ENCODE results near the gene GSK3A. TPM values are rescaled to one million over a fixed set of nuclear protein-coding genes. Genes with fewer than 3 reads are reported as not detected.

Gene GSK3A
- polyA plus RNA-seq, 5 donors = 52.9 to 77.6 (median 60.6) TPM

DNA sequence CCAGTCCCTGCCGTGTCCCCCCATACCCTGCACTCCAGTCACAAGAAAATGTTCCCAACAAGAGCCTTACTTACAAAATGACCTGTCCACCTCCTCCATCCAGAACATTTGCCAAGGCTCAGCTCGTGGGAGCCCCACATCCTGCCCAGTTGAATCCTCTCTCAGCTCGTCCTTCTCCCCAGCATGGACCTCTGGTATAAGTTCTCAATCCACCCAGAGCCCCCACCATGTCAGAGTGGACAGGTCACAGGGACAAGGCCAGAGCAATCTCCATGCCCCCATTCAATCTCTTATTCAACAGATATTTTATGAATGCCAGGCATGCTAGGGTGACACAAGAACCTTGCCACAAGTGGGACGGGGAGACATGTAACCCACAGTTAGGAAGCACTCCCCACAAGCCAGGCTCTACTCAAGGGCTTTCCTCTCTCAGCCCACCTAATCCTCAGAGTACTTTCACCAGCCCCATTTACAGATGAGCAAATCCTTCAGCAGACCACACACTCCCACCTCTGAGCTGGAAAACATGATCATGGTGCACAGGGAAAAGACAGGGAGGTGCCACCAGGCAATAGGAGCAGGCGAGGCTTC is 40.0 kb downstream of the GSK3A start:
- no peak for DNase-seq

DNA sequence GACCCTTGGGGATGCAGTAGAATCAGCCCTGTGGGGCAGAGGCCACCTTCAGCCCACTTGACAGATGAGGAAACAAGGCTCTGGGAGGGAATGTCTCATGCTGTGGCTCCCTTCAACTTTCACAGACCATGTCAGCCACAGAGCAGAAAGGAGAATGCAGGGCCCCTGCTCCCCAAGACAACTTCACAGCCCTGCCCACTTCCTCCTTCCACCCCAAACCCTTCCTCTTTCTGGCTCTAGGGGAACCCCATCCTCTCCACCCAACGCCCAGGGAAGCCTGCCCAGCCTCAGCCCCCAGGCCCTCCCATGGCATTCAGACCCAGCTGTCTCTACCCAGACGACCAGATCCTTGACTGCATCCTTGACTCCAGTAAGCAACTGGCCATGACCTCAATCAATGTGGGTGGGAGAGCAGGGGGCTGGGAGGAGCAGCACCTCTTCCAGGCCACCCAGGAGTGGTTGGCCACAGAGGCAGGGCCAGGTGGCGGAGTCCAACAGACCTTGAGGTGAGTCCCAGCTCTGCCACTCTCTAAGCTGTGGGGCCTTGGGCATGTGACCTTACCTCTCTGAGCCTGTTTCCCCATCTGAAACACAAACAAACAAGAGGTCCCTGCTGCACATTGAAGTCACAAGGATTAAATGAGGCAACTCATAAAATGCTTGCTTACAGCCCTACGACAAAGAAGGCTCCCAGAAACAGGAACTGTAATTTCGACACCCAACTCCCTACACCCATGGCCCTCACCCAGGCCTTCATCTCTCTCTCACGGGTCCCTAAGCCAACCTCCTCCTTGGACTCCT is 40.7 kb downstream of the GSK3A start:
- no peak for DNase-seq

DNA sequence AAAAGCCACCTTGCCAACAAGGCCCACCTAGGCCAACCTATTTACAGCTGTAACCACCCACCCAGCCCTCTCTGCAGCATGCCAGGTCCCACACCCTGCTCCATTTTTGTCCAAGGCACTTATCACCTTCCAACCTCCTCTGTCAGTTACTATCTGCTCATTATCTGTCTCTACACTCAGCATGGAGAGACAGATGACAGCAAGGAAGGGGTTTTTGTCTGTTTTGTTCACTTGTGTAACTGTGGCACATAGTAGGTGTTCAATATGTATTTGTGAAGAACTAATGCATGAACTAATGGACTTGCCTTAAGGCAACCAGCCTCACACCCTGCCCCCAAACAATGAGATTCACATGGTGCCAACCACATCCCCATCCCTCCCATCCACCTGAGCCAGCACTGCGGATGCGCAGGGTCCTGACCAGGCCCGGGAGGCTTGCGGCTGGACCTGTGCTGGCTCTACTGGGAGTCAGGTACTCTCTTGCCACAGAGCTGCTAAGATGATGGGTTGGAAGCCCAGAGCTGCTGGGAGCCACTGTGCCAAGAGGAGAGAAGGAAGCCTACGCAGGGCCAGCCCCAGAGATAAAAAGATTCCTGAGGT is 42.2 kb downstream of the GSK3A start:
- no peak for DNase-seq

GRCh38 chr19:42199440-42200115 is 42.8 kb downstream of the GSK3A start:
- DNase-seq = no peak

DNA sequence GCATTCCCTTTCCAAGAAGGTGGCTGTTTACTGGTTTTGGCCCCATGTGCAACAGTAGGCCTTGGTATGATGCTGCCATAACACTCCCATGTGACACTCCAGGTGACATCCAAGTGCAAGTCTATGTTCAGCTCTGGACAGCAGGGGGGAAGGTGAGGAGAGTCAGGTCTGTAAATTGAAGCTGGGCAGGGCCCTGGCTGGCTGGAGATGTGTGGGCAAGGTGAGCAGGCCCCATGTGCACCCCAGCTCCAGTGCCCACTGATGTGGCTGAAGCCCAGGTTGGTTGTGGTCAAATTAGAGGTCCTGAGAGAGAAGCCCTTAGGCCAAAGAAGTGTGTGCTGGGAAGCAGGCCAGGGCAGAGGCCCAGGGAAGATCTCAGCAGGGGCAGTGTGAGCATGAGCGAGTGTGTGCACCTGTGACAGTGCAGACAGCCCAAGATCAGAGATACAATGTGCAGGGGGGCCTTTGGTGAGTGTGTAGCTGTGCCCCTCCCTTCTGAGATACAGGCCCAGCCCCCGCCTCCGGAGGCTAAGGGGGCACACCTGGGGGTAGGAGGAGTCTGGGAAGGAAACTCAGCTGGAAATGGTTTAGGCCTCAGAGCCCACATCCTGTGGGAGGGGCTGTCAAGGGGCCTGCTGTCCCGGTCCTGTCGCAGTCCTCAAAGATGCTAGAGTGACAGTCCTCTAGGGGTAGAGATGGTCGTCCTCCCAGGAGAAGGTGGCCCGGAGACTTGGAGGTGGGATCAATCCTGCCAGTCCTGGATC is 43.5 kb downstream of the GSK3A start:
- DNase-seq = no peak

DNA sequence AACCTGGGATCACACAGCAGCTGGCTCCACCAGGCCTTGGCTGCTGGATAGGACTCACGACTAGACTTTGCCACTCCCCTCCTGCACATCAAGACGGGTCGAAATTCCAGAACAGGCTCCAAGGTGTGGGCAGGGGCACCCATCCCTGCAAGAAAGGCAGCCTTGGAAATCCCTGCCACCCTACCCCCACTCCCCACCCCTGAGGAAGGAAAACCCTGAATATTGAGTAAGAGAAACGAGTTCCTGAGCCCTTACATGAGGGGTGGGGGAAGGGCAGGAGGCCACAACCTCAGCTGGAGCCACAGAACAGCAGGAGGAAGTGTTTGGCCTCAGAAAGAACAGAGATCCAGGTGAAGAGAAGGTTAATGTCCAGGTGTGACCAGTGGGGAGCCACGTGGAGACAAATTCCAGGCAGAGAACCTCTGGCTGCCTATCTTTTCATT is 45.0 kb downstream of the GSK3A start:
- DNase-seq = no peak

- DNase-seq = no peak
These were observed 46.1 kb downstream of the GSK3A start for GRCh38 chr19:42196011-42197001.

- DNase-seq = no peak
These were observed 48.7 kb downstream of the GSK3A start for GRCh38 chr19:42193706-42194105.

DNA sequence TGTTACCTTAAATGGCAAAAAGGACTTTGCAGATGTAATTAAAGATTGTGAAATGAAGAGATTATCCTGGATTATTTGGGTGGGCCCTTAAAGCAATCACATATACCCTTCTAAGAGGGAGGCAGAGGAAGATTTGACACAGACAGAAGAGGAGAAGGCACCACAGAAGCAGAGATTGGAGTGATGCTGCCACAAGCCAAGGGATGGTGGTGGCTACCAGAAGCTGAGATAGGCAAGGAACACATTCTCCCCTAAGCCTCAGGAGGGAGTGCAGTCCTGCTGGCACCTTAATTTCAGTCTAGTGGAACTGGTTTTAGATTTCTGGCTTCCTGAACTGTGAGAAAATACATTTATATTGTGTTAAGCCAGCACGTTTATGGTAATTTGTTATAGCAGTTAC is 49.1 kb downstream of the GSK3A start:
- DNase-seq = no peak

GRCh38 chr19:42191855-42192254 is 50.5 kb downstream of the GSK3A start:
- no peak for DNase-seq

DNA sequence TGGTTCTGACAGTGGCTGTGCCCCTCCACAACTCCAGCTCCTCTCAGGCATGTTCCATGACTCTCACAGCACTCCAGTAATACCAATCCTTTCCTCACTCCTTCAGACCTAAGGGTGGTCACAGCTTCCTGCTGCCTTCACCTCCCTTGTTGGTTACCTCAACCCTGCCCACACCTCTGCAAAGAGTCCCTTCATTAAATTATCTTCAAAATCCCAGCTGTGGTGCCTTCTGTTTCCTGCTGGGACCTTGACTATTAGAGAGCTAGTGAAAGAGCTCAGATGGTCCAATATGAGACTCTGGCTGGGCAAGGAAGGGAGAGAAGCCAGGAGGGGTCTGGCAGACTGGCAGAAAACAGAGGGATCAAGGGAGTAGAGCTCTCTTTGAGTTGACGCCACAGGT is 51.1 kb downstream of the GSK3A start:
- DNase-seq = no peak

GRCh38 chr19:42189133-42189532 is 53.3 kb downstream of the GSK3A start:
- no peak for DNase-seq

DNA sequence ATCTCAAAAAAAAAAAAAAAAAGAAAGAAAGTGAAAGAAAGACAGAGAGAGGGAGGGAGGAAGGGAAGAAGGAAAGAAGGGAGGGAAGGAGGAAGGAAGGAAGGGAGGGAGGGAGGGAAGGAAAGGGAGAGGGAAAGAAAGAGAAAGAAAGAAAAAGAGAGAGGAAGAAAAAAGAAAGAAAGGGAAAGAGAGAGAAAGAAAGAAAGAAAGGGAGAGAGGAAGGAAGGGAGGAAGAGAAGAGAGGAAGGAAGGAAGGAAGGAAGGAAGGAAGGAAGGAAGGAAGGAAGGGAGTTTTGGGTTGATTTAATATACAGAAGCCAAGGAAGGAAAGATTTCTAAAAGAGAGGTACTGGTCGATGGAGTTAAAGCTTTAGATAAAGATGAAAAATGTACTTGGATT is 53.7 kb downstream of the GSK3A start:
- no peak for DNase-seq

DNA sequence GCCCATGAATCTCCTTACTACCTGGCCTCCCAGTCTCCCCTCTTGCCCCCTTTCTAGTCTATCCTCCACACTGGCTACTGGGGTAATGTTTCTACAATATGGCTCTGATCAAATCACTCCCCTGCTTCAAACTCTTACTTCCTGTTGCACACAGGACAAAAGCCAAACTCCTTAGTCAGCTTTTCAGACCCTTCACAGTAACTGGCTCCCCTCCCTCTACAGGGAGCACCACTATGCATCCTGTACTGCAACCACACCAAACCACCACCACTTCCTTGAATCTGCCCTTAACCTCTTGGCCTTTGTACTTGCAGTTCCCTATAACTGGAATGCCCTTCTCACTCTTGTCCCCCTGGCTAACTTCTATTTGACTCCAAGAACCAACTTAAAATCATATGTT is 57.1 kb downstream of the GSK3A start:
- DNase-seq = no peak

DNA sequence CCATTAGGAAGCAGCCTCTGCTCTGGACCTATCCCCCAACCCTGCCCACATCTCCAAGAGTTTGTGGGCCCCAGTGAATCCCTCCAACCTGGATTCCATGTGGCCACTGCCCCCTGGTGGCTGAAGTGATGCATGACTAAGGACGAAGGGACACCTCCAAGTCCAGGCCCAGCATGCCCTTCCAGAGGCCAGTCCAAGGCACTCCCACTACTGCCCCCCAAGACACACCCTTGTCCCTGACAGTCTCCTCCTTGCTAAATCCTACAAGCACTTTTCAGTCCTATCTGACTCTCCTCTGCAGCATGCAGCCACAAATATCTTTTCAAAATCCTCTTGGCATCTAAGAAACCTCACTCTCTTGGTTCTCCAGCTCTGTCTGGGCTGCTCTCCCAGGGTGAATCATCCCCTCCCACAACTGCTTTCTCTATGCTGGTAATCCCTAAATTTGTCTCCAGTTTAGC is 58.0 kb downstream of the GSK3A start:
- peak in 1 of 2 donors; percentile 32 for DNase-seq

Other genes starting within 250 kb of the GSK3A start
- under 1 TPM in 3 of 5 donors, not detected in 2; 0.19 to 0.38 (median 0.24) TPM for gene ATP1A3, start 248.4 kb downstream of the GSK3A start, polyA plus RNA-seq (ENCODE audit: insufficient read depth in 1 of 5, insufficient read length in 5 of 5, low replicate concordance in 1 of 5)
- 1 to 10 TPM; 3.8 to 8.0 (median 6.0) TPM for gene GRIK5, start 172.4 kb downstream of the GSK3A start, polyA plus RNA-seq (ENCODE audit: insufficient read depth in 1 of 5, insufficient read length in 5 of 5, low replicate concordance in 1 of 5)
- 10 to 100 TPM in 4 of 5 donors, 1 to 10 TPM in 1; 9.6 to 16.1 (median 12.2) TPM for gene ZNF574, start 166.4 kb downstream of the GSK3A start, polyA plus RNA-seq (ENCODE audit: insufficient read depth in 1 of 5, insufficient read length in 5 of 5, low replicate concordance in 1 of 5)
- gene POU2F2, start 110.2 kb downstream of the GSK3A start, polyA plus RNA-seq (ENCODE audit: insufficient read depth in 1 of 5, insufficient read length in 5 of 5, low replicate concordance in 1 of 5) = 1 to 10 TPM; 1.1 to 1.7 (median 1.5) TPM
- gene DEDD2, start 24.9 kb downstream of the GSK3A start, polyA plus RNA-seq (ENCODE audit: insufficient read depth in 1 of 5, insufficient read length in 5 of 5, low replicate concordance in 1 of 5) = 10 to 100 TPM; 16.5 to 25.4 (median 21.5) TPM
- 10 to 100 TPM in 1 of 5 donors, 1 to 10 TPM in 4; 6.7 to 10.7 (median 8.5) TPM for gene ZNF526, start 22.3 kb downstream of the GSK3A start, polyA plus RNA-seq (ENCODE audit: insufficient read depth in 1 of 5, insufficient read length in 5 of 5, low replicate concordance in 1 of 5)
- gene ERF, start 12.5 kb upstream of the GSK3A start, polyA plus RNA-seq (ENCODE audit: insufficient read depth in 1 of 5, insufficient read length in 5 of 5, low replicate concordance in 1 of 5) = 10 to 100 TPM; 31.0 to 58.4 (median 42.0) TPM
- 10 to 100 TPM; 31.8 to 67.6 (median 45.4) TPM for gene CIC, start 26.6 kb upstream of the GSK3A start, polyA plus RNA-seq (ENCODE audit: insufficient read depth in 1 of 5, insufficient read length in 5 of 5, low replicate concordance in 1 of 5)
- gene PRR19, start 59.5 kb upstream of the GSK3A start, polyA plus RNA-seq (ENCODE audit: insufficient read depth in 1 of 5, insufficient read length in 5 of 5, low replicate concordance in 1 of 5) = 1 to 10 TPM; 1.1 to 2.0 (median 1.4) TPM
- gene PAFAH1B3, start 60.0 kb upstream of the GSK3A start, polyA plus RNA-seq (ENCODE audit: insufficient read depth in 1 of 5, insufficient read length in 5 of 5, low replicate concordance in 1 of 5) = 100 to 1,000 TPM in 1 of 5 donors, 10 to 100 TPM in 4; 74.9 to 112 (median 84.6) TPM
- 1 to 10 TPM in 2 of 5 donors, under 1 TPM in 3; 0.50 to 1.4 (median 0.84) TPM for gene TMEM145, start 70.7 kb upstream of the GSK3A start, polyA plus RNA-seq (ENCODE audit: insufficient read depth in 1 of 5, insufficient read length in 5 of 5, low replicate concordance in 1 of 5)
- gene MEGF8, start 83.0 kb upstream of the GSK3A start, polyA plus RNA-seq (ENCODE audit: insufficient read depth in 1 of 5, insufficient read length in 5 of 5, low replicate concordance in 1 of 5) = 10 to 100 TPM; 21.4 to 39.5 (median 27.9) TPM
- gene CNFN, start 147.7 kb upstream of the GSK3A start, polyA plus RNA-seq (ENCODE audit: insufficient read depth in 1 of 5, insufficient read length in 5 of 5, low replicate concordance in 1 of 5) = under 1 TPM in 4 of 5 donors, not detected in 1; 0.59 to 0.74 (median 0.61) TPM
- 10 to 100 TPM in 2 of 5 donors, 1 to 10 TPM in 3; 7.3 to 11.7 (median 9.4) TPM for gene LIPE, start 184.8 kb upstream of the GSK3A start, polyA plus RNA-seq (ENCODE audit: insufficient read depth in 1 of 5, insufficient read length in 5 of 5, low replicate concordance in 1 of 5)
- 10 to 100 TPM in 4 of 5 donors, 1 to 10 TPM in 1; 9.0 to 21.5 (median 16.0) TPM for gene CXCL17, start 200.3 kb upstream of the GSK3A start, polyA plus RNA-seq (ENCODE audit: insufficient read depth in 1 of 5, insufficient read length in 5 of 5, low replicate concordance in 1 of 5)

All from right lung (tissue), 5 donors.